Smooth muscle cell (in vitro differentiated cells): ENCODE data around the gene SLC35E2B. TPM values are rescaled to one million over a fixed set of nuclear protein-coding genes. Genes with fewer than 3 reads are reported as not detected.
"Not testable (repeated sequence)": the region's sequence is repeated elsewhere in the genome, so short reads cannot be mapped to it uniquely, and the experiment has no call there.

ENCODE experiments used
- DNase-seq: peaks from one replicate; lab custom pipeline; 2025; ENCODE audit not compliant: unreplicated experiment; lab: John Stamatoyannopoulos, UW
- H2AFZ ChIP-seq: fragments of 200-600 bp; sonication (generic); 2 replicates; pipeline ENCODE4 v1.6.0; 2016; ENCODE audit warnings: antibody characterized with exemption, low read depth, mild to moderate bottlenecking
- H3F3A ChIP-seq: fragments of 200-600 bp; sonication (generic); 2 replicates; pipeline ENCODE4 v1.6.0; 2017; ENCODE audit warnings: antibody characterized with exemption, low read depth
- H3K27ac ChIP-seq: fragments of 200-600 bp; sonication (generic); 2 replicates; pipeline ENCODE4 v1.5.1; 2016; ENCODE audit warnings: low read depth, mild to moderate bottlenecking
- H3K27me3 ChIP-seq: fragments of 200-600 bp; sonication (generic); 2 replicates; pipeline ENCODE4 v1.6.1; 2016; ENCODE audit warnings: low read depth, mild to moderate bottlenecking
- H3K36me3 ChIP-seq: fragments of 200-600 bp; sonication (generic); 2 replicates; pipeline ENCODE4 v1.5.1; 2016; ENCODE audit warnings: low read depth
- H3K4me1 ChIP-seq: fragments of 200-600 bp; sonication (generic); 2 replicates; pipeline ENCODE4 v1.5.1; 2016; ENCODE audit warnings: low read depth
- H3K4me2 ChIP-seq: fragments of 200-600 bp; sonication (generic); 2 replicates; pipeline ENCODE4 v1.6.0; 2016; ENCODE audit warnings: mild to moderate bottlenecking
- H3K4me3 ChIP-seq: fragments of 200-600 bp; sonication (generic); 2 replicates; pipeline ENCODE4 v1.5.1; 2016; ENCODE audit warnings: mild to moderate bottlenecking
- H3K79me2 ChIP-seq: fragments of 200-600 bp; sonication (generic); 2 replicates; pipeline ENCODE4 v1.6.0; 2016; ENCODE audit warnings: low read depth, mild to moderate bottlenecking
- H3K9ac ChIP-seq: fragments of 200-600 bp; sonication (generic); 2 replicates; pipeline ENCODE4 v1.6.0; 2016; ENCODE audit warnings: low read depth
- H3K9me3 ChIP-seq: fragments of 200-600 bp; sonication (generic); replicated peaks from 2 replicates; pipeline ENCODE4 v1.5.1; 2016; ENCODE audit warnings: low read depth
- H4K20me1 ChIP-seq: fragments of 200-600 bp; sonication (generic); 2 replicates; pipeline ENCODE4 v1.6.0; 2016; ENCODE audit warnings: low read depth
- WGBS: methylation state at CpG from one replicate; pipeline ENCODE4 v1.1.7; 2016; ENCODE audit warnings: low lambda C conversion rate; 5-methylcytosine and 5-hydroxymethylcytosine counted together
- polyA plus RNA-seq: library from polyadenylated mRNA; unstranded; fragments of >200 nt; fragmentation: Nextera tagmentation; extraction: Ambion mirVana; gene quantifications from 2 replicates; pipeline ENCODE4 v1.2.1, GENCODE V29; 2016
- total RNA-seq: library from RNA; depleted of rRNA; stranded (reverse); fragments of >200 nt; gene quantifications from 2 replicates; pipeline ENCODE4 v1.2.3, GENCODE V29; 2014
- TF ChIP-seq, protein P1 (sequence below): fragments of 200-600 bp; sonication (generic); IDR thresholded peaks from 2 replicates; pipeline ENCODE4 v1.5.1; 2017; ENCODE audit warnings: borderline replicate concordance, mild to moderate bottlenecking, antibody characterized with exemption; ENCODE audit not compliant: insufficient read depth, poor library complexity, severe bottlenecking

The SLC35E2B gene
- total RNA-seq, result 24.2 and 32.4 TPM in 2 replicates
- 19.7 and 22.6 TPM in 2 replicates for polyA plus RNA-seq

DNA sequence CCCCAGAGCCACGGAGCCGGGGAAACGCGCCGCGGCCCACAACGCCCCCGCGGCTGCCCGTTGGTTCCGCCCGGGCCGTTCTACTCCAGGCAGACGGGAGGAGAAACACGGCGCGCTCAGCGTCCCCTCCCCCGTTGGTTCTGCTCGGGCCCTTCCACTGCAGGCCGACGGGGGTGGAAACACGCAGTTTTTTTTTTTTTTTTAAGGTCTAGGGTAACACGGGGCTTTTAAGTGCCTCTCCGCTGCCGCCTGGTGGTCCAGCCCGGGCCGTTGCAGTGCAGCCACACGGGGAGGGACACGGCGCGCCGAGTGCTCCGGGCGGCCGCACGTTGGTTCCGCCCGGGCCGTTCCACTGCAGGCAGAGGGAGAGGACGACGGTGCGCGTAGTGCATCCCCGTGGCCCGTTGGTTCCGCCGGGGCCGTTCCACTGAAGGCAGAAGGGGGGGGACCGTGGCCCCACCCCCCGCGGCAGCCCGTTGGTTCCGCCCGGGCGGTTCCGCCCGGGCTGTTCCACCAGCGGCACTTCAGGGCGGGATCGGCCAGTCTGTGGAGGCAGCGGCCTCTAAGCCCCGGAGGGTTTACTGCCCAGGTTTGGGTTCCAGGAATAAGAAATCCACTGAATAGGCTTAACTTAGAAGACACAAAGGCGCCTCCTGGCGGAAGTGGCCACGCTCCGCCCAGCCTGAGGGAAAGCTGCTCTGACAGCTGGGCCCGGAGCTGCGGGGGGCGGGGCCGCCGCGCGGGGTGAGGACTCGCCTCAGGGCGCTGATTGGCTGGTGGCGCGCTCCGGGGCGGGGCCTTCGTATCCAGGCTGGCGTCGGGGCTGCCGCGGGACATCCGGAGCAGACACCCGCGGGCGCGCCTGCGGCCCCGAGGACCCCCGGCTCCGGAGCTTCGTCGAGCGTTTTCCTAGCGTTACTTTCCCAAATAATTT is at the start of gene SLC35E2B:
TSS of gene SLC35E2B (minus strand) at position 82 of the 934 bp plus-strand sequence. CDS start 16,096 bp downstream, outside the sequence.
- Histone ChIP-seq H3K27ac (peak within 1 kb of the TSS; percentile 95), H3K79me2 (peaks cover 17% of the 10 kb centered on the region), H3K4me3 (peak within 1 kb of the TSS; percentile 71), H3K9ac (peak within 1 kb of the TSS; percentile 94), H3K4me2 (peak within 1 kb of the TSS; percentile 76)
- not testable (repeated sequence) for H4K20me1 ChIP-seq, H3K4me1 ChIP-seq, H3K9me3 ChIP-seq, H2AFZ ChIP-seq, H3K36me3 ChIP-seq, H3F3A ChIP-seq, H3K27me3 ChIP-seq
- under 1% methylated on average over 24 of the region's 98 CpGs for WGBS
- DNase-seq, result peak; percentile 64

- H2AFZ ChIP-seq, H3K36me3 ChIP-seq, H3F3A ChIP-seq, DNase-seq, H3K4me1 ChIP-seq, H3K27me3 ChIP-seq, H3K4me3 ChIP-seq, H3K4me2 ChIP-seq, H3K9ac ChIP-seq, H3K9me3 ChIP-seq, H4K20me1 ChIP-seq: not testable (repeated sequence)
- WGBS, result 25% methylated on average over 12 of the region's 12 CpGs
- Histone ChIP-seq H3K27ac (peak overlapping the region; percentile 87), H3K79me2 (peaks cover 18% of the 10 kb centered on the region)
Observed at GRCh38 chr1:1741013-1741412, 48.4 kb upstream of the SLC35E2B start.

GRCh38 chr1:1738799-1739337 is 46.3 kb upstream of the SLC35E2B start:
- peaks cover 18% of the 10 kb centered on the region for H3K79me2 ChIP-seq
- not testable (repeated sequence) for H4K20me1 ChIP-seq, H3K9ac ChIP-seq, H3K27me3 ChIP-seq, H3K4me1 ChIP-seq, H3K27ac ChIP-seq, DNase-seq, H2AFZ ChIP-seq, H3K4me3 ChIP-seq, H3K4me2 ChIP-seq, H3F3A ChIP-seq, H3K9me3 ChIP-seq, H3K36me3 ChIP-seq
- WGBS, result 98% methylated on average over 12 of the region's 22 CpGs

- not testable (repeated sequence) for H3F3A ChIP-seq, H4K20me1 ChIP-seq, H3K27me3 ChIP-seq, H3K27ac ChIP-seq, H3K9ac ChIP-seq, H2AFZ ChIP-seq, H3K9me3 ChIP-seq, DNase-seq, H3K4me2 ChIP-seq, H3K4me1 ChIP-seq, H3K36me3 ChIP-seq, H3K4me3 ChIP-seq
- H3K79me2 ChIP-seq, result peaks cover 12% of the 10 kb centered on the region
- WGBS, result 96% methylated on average over 25 of the region's 44 CpGs
Observed at GRCh38 chr1:1737675-1738590, 45.3 kb upstream of the SLC35E2B start.

- Histone ChIP-seq H2AFZ (no peak overlapping the region), H3K27ac (no peak overlapping the region), H3K9me3 (no peaks in the 10 kb centered on the region), H3K36me3 (no peaks in the 10 kb centered on the region), H3K9ac (no peak overlapping the region), H4K20me1 (no peaks in the 10 kb centered on the region), H3K4me1 (no peaks in the 10 kb centered on the region), H3F3A (no peaks in the 10 kb centered on the region), H3K4me2 (no peak overlapping the region), H3K79me2 (peaks cover 4% of the 10 kb centered on the region), H3K27me3 (no peaks in the 10 kb centered on the region), H3K4me3 (no peak overlapping the region)
- WGBS, result 95% methylated on average over 17 of the region's 17 CpGs
- DNase-seq, result no peak
- TF ChIP-seq, protein P1, sequence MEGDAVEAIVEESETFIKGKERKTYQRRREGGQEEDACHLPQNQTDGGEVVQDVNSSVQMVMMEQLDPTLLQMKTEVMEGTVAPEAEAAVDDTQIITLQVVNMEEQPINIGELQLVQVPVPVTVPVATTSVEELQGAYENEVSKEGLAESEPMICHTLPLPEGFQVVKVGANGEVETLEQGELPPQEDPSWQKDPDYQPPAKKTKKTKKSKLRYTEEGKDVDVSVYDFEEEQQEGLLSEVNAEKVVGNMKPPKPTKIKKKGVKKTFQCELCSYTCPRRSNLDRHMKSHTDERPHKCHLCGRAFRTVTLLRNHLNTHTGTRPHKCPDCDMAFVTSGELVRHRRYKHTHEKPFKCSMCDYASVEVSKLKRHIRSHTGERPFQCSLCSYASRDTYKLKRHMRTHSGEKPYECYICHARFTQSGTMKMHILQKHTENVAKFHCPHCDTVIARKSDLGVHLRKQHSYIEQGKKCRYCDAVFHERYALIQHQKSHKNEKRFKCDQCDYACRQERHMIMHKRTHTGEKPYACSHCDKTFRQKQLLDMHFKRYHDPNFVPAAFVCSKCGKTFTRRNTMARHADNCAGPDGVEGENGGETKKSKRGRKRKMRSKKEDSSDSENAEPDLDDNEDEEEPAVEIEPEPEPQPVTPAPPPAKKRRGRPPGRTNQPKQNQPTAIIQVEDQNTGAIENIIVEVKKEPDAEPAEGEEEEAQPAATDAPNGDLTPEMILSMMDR, result no peak
Observed at GRCh38 chr1:1732381-1732780, 39.8 kb upstream of the SLC35E2B start.
